SH-SY5Y (cell line): ENCODE data around the gene LRP2BP.

Experiments
- GATA2 ChIP-seq: IDR thresholded peaks from 2 replicates; pipeline ENCODE4 v1.6.1; 2011; ENCODE audit warnings: mild to moderate bottlenecking, low read depth, low read length
- GATA3 ChIP-seq: IDR thresholded peaks from 2 replicates; pipeline ENCODE4 v1.6.1; 2011; ENCODE audit warnings: low read depth, mild to moderate bottlenecking, low read length, moderate library complexity

DNA sequence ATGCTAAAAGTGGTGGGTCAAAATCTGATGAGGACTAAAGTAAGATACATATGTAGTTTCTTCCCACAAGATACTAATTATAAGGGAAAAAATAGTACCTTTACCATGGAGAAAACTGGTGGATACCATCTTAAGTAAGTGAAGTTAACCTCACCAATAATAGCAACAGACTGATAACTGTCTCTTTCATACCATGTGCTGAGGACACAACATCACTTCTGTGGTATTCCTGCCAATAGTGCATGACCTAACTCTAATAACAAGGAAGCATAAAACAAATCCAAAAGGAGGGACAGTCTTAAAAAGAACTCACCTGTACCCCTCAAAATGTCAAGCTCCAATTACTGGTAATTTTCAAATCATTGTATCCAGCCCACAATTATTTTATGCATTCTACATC lies 21.2 kb upstream of the LRP2BP start:
- no peak for TF ChIP-seq GATA2
- TF ChIP-seq GATA3, result no peak
